Suprapubic skin (tissue), 3 donors: Measurements from ENCODE around the gene ETV2.

ENCODE experiments used
- CTCF ChIP-seq, 2 donors: fragments of 200-600 bp in 1 of 2; fragments of 450-650 bp in 1 of 2; sonication (generic) in 1 of 2; IDR thresholded peaks; one replicate each; pipeline ENCODE4 v1.5.1; 2016 to 2019; ENCODE audit warnings: antibody characterized with exemption in 2 of 2, mild to moderate bottlenecking in 1 of 2, moderate library complexity in 1 of 2
- POLR2AphosphoS5 ChIP-seq, 3 donors: sonication (generic); formaldehyde crosslinking; IDR thresholded peaks; one replicate each; pipeline ENCODE4 v1.6.1; 2017; ENCODE audit warnings: antibody characterized with exemption in 3 of 3

- no peak for TF ChIP-seq CTCF (IDR thresholded peaks at IDR 0.05)
- no peak for TF ChIP-seq POLR2AphosphoS5 (IDR thresholded peaks at IDR 0.05)
These were observed 24.1 kb downstream of the ETV2 start for GRCh38 chr19:35665604-35666003.
